GM12878 (cell line): ENCODE data around the gene PTPN22. TPM values are rescaled to one million over a fixed set of nuclear protein-coding genes. Genes with fewer than 3 reads are reported as not detected.
A peak's percentile ranks its signal among the peaks of the same experiment; 100 is the strongest.

Experiments used
- ASH2L ChIP-seq: fragments of 300-600, 200-600 bp; sonication (generic); IDR thresholded peaks from 2 replicates; pipeline ENCODE4 v1.6.1; 2017; ENCODE audit warnings: low read depth, mild to moderate bottlenecking, borderline replicate concordance
- ATF2 ChIP-seq: IDR thresholded peaks from 2 replicates; pipeline ENCODE4 v1.6.1; 2012; ENCODE audit warnings: low read length, inconsistent platforms
- BMI1 ChIP-seq: fragments of 450-650 bp; IDR thresholded peaks from 2 replicates; pipeline ENCODE4 v1.6.1; 2016; ENCODE audit warnings: mild to moderate bottlenecking, moderate library complexity, borderline replicate concordance
- CBX5 ChIP-seq: sonication (generic); IDR thresholded peaks from 2 replicates; pipeline ENCODE4 v1.6.1; 2016; ENCODE audit warnings: low read depth, moderate library complexity, mild to moderate bottlenecking, inconsistent platforms
- CEBPB ChIP-seq, 2 experiments: fragments of 150-350 bp in 1 of 2; IDR thresholded peaks; 2 replicates each; pipeline ENCODE4 v1.6.1; 2012 to 2014; ENCODE audit warnings: low read depth in 2 of 2, low read length in 2 of 2, borderline replicate concordance in 1 of 2, inconsistent platforms in 1 of 2
- E2F4 ChIP-seq: IDR thresholded peaks from 2 replicates; pipeline ENCODE4 v1.6.1; 2012; ENCODE audit warnings: low read depth, low read length, improper control_type of control experiment
- FOXM1 ChIP-seq: IDR thresholded peaks from 2 replicates; pipeline ENCODE4 v1.6.1; 2012; ENCODE audit warnings: low read depth, mild to moderate bottlenecking, inconsistent platforms, low read length, moderate library complexity
- KAT2A ChIP-seq: conservative IDR thresholded peaks from 2 replicates; pipeline ENCODE4 v1.6.1; 2011; ENCODE audit warnings: low read depth, low read length; ENCODE audit not compliant: control insufficient read depth
- NFXL1 ChIP-seq: fragments of 450-650 bp; IDR thresholded peaks from 2 replicates; pipeline ENCODE4 v1.6.1; 2017; ENCODE audit warnings: antibody characterized with exemption, mild to moderate bottlenecking, borderline replicate concordance
- NR2C1 ChIP-seq: fragments of 450-650 bp; IDR thresholded peaks from 2 replicates; pipeline ENCODE4 v1.6.1; 2017; ENCODE audit warnings: antibody characterized with exemption, mild to moderate bottlenecking, moderate library complexity
- NRF1 ChIP-seq: conservative IDR thresholded peaks from 2 replicates; pipeline ENCODE4 v1.6.1; 2011; ENCODE audit warnings: mild to moderate bottlenecking, low read depth, low read length, improper control_type of control experiment
- SMAD5 ChIP-seq: IDR thresholded peaks from 2 replicates; pipeline ENCODE4 v1.6.1; 2016; ENCODE audit warnings: antibody characterized with exemption, low read depth
- SMARCA5 ChIP-seq: fragments of 450-650 bp; IDR thresholded peaks from 2 replicates; pipeline ENCODE4 v1.6.1; 2017; ENCODE audit warnings: mild to moderate bottlenecking
- SPI1 ChIP-seq: IDR thresholded peaks from 2 replicates; pipeline ENCODE4 v1.6.1; 2011; ENCODE audit warnings: low read depth, mild to moderate bottlenecking, low read length, moderate library complexity, borderline replicate concordance; ENCODE audit not compliant: insufficient read depth
- SREBF1 ChIP-seq: IDR thresholded peaks from 2 replicates; pipeline ENCODE4 v1.6.1; 2012; ENCODE audit warnings: mild to moderate bottlenecking, low read length
- STAT3 ChIP-seq: IDR thresholded peaks from 2 replicates; pipeline ENCODE4 v1.6.1; 2011; ENCODE audit warnings: low read depth, low read length, improper control_type of control experiment
- WRNIP1 ChIP-seq: IDR thresholded peaks from 2 replicates; pipeline ENCODE4 v1.6.1; 2011; ENCODE audit warnings: low read depth, low read length, improper control_type of control experiment, borderline replicate concordance
- ZBTB11 ChIP-seq: fragments of 450-650 bp; formaldehyde crosslinking; IDR thresholded peaks from 2 replicates; pipeline ENCODE4 v1.5.0; 2022; ENCODE audit warnings: mild to moderate bottlenecking, missing genetic modification characterization
- polyA plus RNA-seq, 11 experiments: library from polyadenylated mRNA; depleted of rRNA in 4 of 11; unstranded in 6 of 11; stranded (reverse) in 5 of 11; fragments of >200 nt; fragmentation: Nextera tagmentation in 4 of 11; fragmentation: Illumina TruSeq in 1 of 11; extraction: Ambion mirVana in 4 of 11; extraction: Trizol in 1 of 11; gene quantifications; 1 replicate in 1 of 11; 2 replicates in 10 of 11; pipeline versions ENCODE4 v1.2.1 to v1.2.3, GENCODE V29; 2011 to 2016; ENCODE audit warnings: inconsistent platforms in 2 of 11, missing spikeins in 2 of 11, low read depth in 1 of 11
- total RNA-seq, 4 experiments: library from RNA; depleted of rRNA in 3 of 4; stranded (reverse); fragments of >200 nt in 3 of 4; fragmentation: Illumina TruSeq in 1 of 4; extraction: Trizol in 1 of 4; gene quantifications; 2 replicates each; pipeline versions ENCODE4 v1.2.1 to v1.2.3, GENCODE V29; 2013 to 2021
- TF ChIP-seq, protein P1 (sequence below): fragments of 450-650 bp; IDR thresholded peaks from 2 replicates; pipeline ENCODE4 v1.6.1; 2016; ENCODE audit warnings: mild to moderate bottlenecking, moderate library complexity, borderline replicate concordance

Gene PTPN22
- total and polyA plus RNA-seq, 10 of the 15 experiments (the other 5 are each of a cell fraction or from before 2014, with no cell fraction given) = 22.8 to 65.1 (median 44.9) TPM

- TF ChIP-seq KAT2A (no peak), STAT3 (no peak), ASH2L (no peak), ATF2 (no peak; the same call in 1 of the 2 replicates), ZBTB11 (no peak), WRNIP1 (no peak), CEBPB (IDR thresholded peaks at IDR 0.05; ENCODE audit: borderline replicate concordance in 1 of 2, low read depth in 2 of 2, low read length in 2 of 2) (0 out of 4 replicates have a peak, but pooled peaks of 1 of the 2 experiments have one; percentile 12), NRF1 (peak; percentile 38; the same call in 1 of the 2 replicates), E2F4 (peak; percentile 91), BMI1 (no peak), CBX5 (peak; percentile 97), NR2C1 (no peak), SPI1 (peak; percentile 23; the same call in 1 of the 2 replicates), NFXL1 (no peak), SMARCA5 (peak; percentile 88), SREBF1 (peak; percentile 47; the same call in 1 of the 2 replicates), FOXM1 (peak; percentile 55; the same call in 1 of the 2 replicates), SMAD5 (peak; percentile 55; the same call in 1 of the 2 replicates)
- TF ChIP-seq, protein P1, sequence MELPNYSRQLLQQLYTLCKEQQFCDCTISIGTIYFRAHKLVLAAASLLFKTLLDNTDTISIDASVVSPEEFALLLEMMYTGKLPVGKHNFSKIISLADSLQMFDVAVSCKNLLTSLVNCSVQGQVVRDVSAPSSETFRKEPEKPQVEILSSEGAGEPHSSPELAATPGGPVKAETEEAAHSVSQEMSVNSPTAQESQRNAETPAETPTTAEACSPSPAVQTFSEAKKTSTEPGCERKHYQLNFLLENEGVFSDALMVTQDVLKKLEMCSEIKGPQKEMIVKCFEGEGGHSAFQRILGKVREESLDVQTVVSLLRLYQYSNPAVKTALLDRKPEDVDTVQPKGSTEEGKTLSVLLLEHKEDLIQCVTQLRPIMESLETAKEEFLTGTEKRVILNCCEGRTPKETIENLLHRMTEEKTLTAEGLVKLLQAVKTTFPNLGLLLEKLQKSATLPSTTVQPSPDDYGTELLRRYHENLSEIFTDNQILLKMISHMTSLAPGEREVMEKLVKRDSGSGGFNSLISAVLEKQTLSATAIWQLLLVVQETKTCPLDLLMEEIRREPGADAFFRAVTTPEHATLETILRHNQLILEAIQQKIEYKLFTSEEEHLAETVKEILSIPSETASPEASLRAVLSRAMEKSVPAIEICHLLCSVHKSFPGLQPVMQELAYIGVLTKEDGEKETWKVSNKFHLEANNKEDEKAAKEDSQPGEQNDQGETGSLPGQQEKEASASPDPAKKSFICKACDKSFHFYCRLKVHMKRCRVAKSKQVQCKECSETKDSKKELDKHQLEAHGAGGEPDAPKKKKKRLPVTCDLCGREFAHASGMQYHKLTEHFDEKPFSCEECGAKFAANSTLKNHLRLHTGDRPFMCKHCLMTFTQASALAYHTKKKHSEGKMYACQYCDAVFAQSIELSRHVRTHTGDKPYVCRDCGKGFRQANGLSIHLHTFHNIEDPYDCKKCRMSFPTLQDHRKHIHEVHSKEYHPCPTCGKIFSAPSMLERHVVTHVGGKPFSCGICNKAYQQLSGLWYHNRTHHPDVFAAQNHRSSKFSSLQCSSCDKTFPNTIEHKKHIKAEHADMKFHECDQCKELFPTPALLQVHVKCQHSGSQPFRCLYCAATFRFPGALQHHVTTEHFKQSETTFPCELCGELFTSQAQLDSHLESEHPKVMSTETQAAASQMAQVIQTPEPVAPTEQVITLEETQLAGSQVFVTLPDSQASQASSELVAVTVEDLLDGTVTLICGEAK = peak; percentile 85; the same call in 1 of the 2 replicates
These were observed 33.3 kb upstream of the PTPN22 start, which contains the start of the genes AP4B1 and DCLRE1B (continued) for GRCh38 chr1:113904674-113905434.
